Suppressor macrophage treated with lipopolysaccharide for 4 hours (primary cell): ENCODE results near the gene JCAD.

Experiments used
- DNase-seq: peaks from one replicate; pipeline ENCODE4 v3.0.0-alpha.2; 2020

Gene JCAD

DNA sequence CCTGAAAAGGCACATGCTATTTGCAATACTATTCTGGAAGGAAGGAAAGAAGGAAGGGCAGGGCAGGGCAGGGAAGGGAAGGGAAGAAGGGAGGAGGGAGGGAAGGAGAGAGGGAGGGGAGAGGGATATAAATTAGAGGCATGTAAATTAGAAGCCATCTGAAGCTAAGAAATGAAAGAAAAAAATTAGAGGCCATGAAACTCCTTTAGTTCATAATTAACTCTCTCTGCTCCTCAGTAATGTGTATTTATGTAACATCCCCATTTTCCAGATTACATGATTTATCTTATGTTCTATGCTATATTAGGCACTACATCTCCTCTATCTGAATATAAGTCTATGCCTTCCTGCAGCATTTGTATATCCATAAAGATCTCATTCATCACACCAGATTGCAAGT lies 12.7 kb upstream of the JCAD start:
- DNase-seq: no peak

GRCh38 chr10:30070001-30070685 lies 10.8 kb upstream of the JCAD start:
- DNase-seq: no peak

DNA sequence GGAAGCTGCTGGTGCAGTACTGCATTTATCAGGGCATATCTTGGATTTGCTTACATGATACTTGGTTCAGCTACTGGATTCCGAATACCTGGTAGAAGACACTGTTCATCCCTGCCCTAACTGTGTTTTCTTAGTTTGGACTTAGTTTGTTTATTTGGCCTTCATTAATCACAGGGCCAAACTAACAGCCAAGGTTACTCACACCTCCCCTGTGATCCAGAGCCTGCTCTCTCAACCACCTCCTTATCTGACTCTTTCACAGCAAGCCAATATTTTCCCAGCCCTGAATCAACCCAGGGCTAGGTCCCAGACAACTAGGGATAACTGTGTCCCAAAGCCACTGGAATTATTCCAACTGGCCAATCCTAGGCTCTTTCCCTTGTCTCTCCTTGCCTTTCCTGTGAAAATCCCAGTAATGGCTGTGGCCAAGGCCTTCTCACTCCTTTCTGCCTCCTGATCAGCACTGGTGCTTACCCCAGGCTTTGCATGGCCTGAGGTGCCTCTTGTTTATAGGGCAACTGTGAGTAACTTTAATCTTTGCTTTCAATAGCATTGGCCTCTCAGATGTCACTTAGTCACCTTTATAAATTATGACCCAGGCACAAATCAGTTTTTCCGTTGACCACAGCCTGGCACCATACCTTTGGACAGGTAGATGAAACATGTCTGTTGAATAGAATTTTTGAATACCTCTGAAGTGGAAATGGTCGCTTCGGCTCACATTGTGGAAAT lies 9.3 kb upstream of the JCAD start:
- DNase-seq: no peak

GRCh38 chr10:30063099-30063498 lies 3.7 kb upstream of the JCAD start:
- DNase-seq: no peak

DNA sequence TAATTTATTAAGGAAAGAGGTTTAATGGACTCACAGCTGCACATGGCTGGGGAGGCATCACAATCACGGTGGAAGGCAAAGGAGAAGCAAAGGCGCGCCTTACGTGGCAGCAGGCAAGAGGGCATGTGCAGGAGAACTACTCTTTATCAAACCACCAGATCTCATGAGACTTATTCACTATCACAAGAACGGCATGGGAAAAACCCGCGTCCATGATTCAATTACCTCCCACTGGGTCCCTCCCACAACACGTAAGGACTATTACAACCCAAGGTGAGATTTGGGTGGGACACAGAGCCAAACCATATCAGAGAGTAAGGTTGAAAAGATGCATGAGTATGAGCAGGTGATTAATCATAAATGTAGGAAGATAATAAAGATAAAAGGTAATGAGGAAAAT lies 3.2 kb upstream of the JCAD start:
- no peak for DNase-seq

GRCh38 chr10:30062090-30062489 lies 2.7 kb upstream of the JCAD start:
- peak; percentile 41 for DNase-seq

DNA sequence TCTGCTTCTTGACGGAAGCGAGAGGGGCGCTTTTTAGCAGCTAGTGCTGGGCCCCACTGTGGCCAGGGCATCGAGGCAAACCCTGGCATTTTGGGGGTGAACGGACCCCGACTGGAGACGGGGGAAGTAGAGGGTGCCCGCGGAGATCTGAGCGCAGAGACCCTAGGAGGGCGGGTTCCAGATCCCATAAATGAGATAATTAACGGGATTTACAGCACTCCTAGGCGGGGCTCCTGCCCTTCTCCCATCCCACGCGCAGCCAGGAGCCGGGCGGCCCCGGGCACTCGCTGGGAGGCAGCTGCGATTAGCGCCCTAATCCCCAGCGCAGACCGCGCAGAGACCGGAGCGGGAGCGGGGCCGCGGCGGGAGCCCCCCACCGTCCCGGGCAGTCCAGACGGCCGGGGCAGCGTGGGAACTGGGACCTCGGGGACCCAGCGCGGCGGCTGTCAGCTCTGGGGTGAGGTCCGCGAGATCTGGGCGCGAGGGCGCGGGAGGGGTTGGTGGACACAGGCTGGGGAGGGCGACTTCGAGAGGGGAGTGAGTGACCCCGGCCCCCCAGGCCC lies 735 bp downstream of the JCAD start:
- no peak for DNase-seq

DNA sequence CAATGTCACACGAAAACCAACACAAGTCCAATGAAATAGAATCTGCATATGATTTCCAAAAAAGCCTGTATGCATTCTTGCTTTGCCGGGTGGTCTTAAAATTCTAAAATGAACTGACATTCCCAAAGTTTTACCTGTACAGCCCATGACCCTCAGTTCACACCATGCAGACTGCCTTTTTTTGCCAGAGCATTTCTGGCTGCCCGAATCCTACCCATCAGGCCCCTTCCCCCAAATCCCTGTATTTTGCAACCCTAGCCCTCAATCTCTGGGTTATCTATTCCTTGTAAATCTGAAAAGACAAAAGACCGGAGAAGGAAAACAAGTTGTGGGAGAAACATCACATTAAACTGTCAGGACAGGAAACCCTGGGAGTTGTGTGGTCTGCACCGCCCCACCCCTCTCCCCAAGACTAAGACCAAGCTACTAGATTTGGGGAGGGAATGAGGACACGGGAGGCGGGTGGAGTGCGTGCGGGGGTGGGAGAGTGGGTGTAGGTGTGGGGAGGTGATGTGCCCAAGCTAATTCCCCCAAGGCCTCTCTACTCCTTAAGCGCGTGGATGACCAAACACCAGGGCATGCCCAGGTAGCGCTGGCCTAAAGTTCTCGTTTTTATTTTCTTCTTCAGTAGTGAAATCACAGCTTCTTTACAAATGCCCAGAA lies 1.4 kb downstream of the JCAD start:
- DNase-seq: no peak

DNA sequence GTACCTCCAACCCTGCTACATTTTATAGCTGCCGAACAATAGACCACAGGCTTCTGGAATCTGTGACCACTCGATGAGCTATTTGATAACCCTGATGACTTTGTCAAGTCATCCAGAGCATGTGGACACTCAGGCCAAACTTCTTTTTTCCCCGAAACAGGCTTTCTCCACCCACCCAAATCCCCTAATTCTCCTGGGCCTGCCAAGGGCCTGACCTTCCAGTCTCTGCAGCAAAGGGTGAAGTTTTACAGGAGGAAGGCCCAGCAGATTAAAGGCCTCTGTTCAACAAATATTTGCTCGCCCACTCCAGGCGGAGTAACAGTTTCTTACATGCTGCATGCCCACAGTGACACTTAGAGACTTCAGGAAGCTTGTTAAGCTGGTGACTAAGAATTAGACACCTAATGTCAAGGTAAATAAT lies 2.0 kb downstream of the JCAD start:
- DNase-seq: no peak

GRCh38 chr10:30056767-30057355 lies 2.5 kb downstream of the JCAD start:
- DNase-seq: no peak

DNA sequence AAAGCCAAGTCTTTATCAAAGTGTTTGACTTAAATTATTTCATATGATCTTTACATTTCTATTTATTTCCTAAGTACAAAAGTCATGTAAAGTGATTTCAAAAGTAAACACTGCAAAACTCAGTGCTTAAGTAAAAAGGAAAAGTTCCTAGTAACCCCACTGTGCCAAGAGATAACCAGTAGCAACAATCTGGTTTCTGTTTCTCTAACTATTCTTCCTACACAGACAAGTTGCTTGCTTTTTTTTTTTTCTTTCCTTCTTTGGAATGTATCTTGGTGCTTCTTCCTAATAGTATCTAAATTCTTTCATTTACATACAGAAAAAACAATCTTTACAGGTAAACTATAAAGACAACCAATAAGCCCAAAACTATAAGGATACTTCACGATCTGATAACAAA lies 3.1 kb downstream of the JCAD start:
- DNase-seq: no peak

- DNase-seq: no peak
Observed at GRCh38 chr10:30055226-30055662, 4.1 kb downstream of the JCAD start.

GRCh38 chr10:30052062-30052461 lies 7.3 kb downstream of the JCAD start:
- no peak for DNase-seq

DNA sequence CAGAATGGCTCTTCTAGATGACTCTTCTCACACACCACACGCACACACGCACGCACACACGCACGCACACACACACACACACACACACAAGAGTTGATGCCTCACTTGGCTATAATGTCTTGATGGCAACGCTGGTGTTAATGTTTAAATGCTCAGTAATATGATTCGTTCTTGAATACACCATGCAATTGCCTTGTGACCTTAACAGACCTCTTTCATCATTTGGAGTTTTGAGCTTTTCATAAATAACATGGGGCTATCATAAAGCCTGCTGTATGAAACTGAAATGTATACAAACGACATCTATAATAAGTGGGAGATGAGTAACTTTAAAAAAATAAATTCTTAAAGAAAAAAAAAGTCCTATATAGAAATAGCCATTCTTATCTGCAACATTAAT lies 8.2 kb downstream of the JCAD start:
- DNase-seq: no peak

GRCh38 chr10:30050411-30050810 lies 9.0 kb downstream of the JCAD start:
- no peak for DNase-seq

GRCh38 chr10:30048768-30049517 lies 10.4 kb downstream of the JCAD start:
- no peak for DNase-seq

- DNase-seq: no peak
Observed at GRCh38 chr10:30047924-30048531, 11.4 kb downstream of the JCAD start.

DNA sequence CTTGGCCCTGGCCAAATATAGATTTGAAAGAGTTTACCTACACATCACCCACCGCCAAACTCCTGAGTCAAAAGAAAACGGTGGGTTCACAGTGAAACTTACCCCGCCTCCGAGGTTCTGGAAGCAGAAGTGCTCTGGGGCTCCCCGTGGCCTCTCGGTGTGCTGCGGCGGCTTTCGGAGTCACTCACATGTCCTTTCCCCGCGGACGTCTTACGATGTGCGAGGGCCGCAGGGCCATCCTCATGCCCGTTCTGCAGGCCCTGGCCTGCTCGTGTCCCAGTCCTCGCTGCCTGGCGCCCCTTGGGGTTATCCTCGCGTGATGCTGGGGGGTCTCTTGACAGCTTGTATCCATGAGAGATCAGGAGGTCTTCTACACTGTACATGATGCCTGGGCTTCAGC lies 12.0 kb downstream of the JCAD start:
- no peak for DNase-seq

GRCh38 chr10:30046476-30046875 lies 12.9 kb downstream of the JCAD start:
- no peak for DNase-seq

DNA sequence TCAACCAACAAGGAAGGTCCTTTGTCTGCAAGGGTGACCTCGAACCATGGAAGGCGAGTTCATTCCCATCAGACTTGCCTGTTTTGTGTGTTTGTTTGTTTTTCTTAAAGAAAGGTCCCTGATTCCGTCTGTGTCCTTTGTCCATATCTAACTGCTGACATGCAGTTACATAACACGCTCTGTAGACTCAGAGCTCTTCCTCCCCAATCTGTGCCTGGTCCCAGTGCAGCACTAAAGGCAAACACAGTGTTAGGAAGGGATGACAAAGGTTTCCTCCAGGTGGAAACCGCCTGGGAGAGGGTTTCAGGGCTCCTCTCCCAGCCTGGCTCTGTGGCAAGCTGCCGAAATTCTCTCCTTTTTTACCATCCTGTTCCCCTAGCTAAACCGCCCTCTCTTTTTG lies 13.4 kb downstream of the JCAD start:
- no peak for DNase-seq

DNA sequence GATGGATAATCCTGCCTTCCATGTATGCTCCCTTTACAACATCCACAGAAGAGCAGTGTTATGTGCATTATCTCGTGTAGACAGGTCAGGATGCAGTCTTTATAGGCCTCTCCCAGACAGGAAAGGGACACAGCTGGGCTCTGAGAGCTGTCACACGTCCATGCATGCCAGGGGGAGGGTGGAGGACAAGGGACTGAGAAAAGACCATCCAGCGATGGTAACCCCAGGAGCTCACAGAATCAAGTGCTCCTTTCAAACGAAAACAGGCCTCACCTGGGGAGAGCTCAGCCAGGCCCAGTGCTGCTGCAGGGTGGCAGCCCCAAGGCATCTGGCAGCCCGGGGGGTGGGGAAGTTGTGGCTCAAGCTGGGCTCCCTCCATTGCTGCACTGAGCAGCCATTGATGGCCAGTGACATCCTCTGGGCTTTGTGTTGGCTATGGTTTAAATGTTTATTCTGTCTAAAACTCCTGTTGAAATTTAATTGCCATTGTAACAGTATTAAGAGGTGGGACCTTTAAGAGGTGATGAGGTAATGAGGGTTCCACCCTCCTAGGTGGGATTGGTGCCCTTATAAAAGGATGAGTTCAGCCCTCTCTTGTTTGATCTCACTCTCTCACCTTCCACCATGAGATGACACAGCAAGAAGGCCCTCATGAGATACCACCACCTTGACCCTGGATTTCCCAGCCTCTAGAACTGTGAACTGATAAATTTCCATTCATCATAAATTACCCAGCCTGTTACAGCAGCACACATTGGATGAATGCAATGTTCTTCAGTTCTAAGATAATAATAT lies 15.7 kb downstream of the JCAD start:
- no peak for DNase-seq
